Dendritic cell treated with granulocyte-macrophage colony-stimulating factor and Interleukin-4, amounts not matched to agents 40 ng/mL and 50 ng/mL, for 4 days (primary cell): ENCODE results near the gene C2orf76.

Experiments
- H3K27ac Mint-ChIP-seq: one replicate; pipeline ENCODE4 v1.8.0; 2022; ENCODE audit warnings: mild to moderate bottlenecking, mixed read lengths
- H3K27me3 Mint-ChIP-seq: one replicate; pipeline ENCODE4 v1.8.0; 2022; ENCODE audit warnings: mild to moderate bottlenecking, mixed read lengths
- H3K36me3 Mint-ChIP-seq: one replicate; pipeline ENCODE4 v1.8.0; 2022; ENCODE audit warnings: low read depth, mixed read lengths
- H3K4me1 Mint-ChIP-seq: one replicate; pipeline ENCODE4 v1.8.0; 2022; ENCODE audit warnings: low read depth, mixed read lengths
- H3K4me3 Mint-ChIP-seq: one replicate; pipeline ENCODE4 v1.8.0; 2022; ENCODE audit warnings: mild to moderate bottlenecking, moderate library complexity, mixed read lengths
- H3K9me3 Mint-ChIP-seq: one replicate; pipeline ENCODE4 v1.8.0; 2022; ENCODE audit warnings: mixed read lengths
- intact Hi-C: fragments of 100-400 bp; cut with micrococcal nuclease; formaldehyde crosslinking; loops from one replicate; pipeline ENCODE4 v1.15.0; 2022

Gene C2orf76

DNA sequence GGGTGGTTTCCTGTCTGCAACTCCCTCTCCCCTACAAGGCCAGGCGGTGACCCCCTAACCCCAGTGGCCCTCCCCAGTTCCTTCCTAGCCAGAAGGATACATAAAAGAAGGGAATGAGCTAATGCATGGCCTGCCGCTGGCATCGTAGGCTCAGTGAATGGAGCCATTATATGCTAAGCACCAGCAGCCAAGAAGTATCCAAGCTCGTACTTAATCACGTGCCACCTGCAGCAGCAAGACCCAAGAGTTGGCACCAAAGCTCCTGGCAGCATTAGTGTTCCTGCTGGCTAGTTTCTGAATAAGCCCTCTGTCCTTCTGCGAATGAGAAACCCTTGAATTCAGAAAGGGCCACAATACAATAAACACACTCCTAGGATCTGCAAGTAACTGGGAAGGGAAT is 4.5 kb upstream of the C2orf76 start:
- Mint-ChIP-seq H3K4me3 (no peak overlapping the region), H3K9me3 (peaks cover 13% of the 10 kb centered on the region), H3K4me1 (peaks cover 44% of the 10 kb centered on the region), H3K36me3 (peaks cover 91% of the 10 kb centered on the region), H3K27ac (no peak overlapping the region), H3K27me3 (no peaks in the 10 kb centered on the region)
- intact Hi-C loops, result no loop called here

- Mint-ChIP-seq H3K9me3 (peaks cover 13% of the 10 kb centered on the region), H3K4me1 (peaks cover 57% of the 10 kb centered on the region), H3K36me3 (peaks cover 89% of the 10 kb centered on the region), H3K4me3 (no peak overlapping the region), H3K27ac (no peak overlapping the region), H3K27me3 (no peaks in the 10 kb centered on the region)
- intact Hi-C loops, result no loop called here
Observed at GRCh38 chr2:119369845-119370244, 3.2 kb upstream of the C2orf76 start.

- Mint-ChIP-seq H3K9me3 (no peaks in the 10 kb centered on the region), H3K4me1 (peaks cover 56% of the 10 kb centered on the region), H3K27me3 (no peaks in the 10 kb centered on the region), H3K4me3 (peak overlapping the region; percentile 99), H3K36me3 (peaks cover 67% of the 10 kb centered on the region), H3K27ac (peak overlapping the region; percentile 98)
- intact Hi-C loops, result no loop called here
Observed at GRCh38 chr2:119367472-119368099, 952 bp upstream of the C2orf76 start.

- Mint-ChIP-seq H3K4me3 (peak overlapping the region; percentile 99), H3K9me3 (no peaks in the 10 kb centered on the region), H3K27ac (peak overlapping the region; percentile 98), H3K36me3 (peaks cover 53% of the 10 kb centered on the region), H3K4me1 (peaks cover 64% of the 10 kb centered on the region), H3K27me3 (no peaks in the 10 kb centered on the region)
- intact Hi-C loops, result no loop called here
Observed at GRCh38 chr2:119366161-119366648, 429 bp downstream of the C2orf76 start.

DNA sequence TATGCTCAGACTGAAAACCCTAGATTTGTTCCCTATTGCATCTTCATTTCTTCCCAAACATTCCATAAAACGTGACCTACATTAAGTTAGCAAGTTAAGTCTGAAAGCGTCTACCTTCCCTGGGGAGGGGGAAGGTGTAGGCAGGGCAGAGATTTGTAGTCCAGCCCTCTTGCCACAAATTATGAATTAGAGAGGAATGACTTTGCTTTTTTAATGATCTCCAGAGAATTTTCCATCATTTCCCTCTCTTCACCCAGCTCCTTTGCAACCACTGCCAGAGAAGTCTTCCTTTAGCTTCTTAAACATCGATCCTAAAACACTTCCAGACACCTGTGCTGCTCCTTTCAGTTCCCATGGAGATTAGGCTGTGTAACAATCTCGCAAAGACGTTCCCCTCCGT is 1.2 kb downstream of the C2orf76 start:
- peaks cover 45% of the 10 kb centered on the region for H3K36me3 Mint-ChIP-seq

GRCh38 chr2:119364798-119365197 is 1.8 kb downstream of the C2orf76 start:
- peaks cover 60% of the 10 kb centered on the region for H3K4me1 Mint-ChIP-seq
- H3K36me3 Mint-ChIP-seq, result peaks cover 39% of the 10 kb centered on the region
- H3K4me3 Mint-ChIP-seq, result no peak overlapping the region
- intact Hi-C loops, result no loop called here
- H3K27me3 Mint-ChIP-seq, result no peaks in the 10 kb centered on the region
- no peaks in the 10 kb centered on the region for H3K9me3 Mint-ChIP-seq
- no peak overlapping the region for H3K27ac Mint-ChIP-seq

More for the DNA sequence above, 1.2 kb downstream of the C2orf76 start:
- peak overlapping the region; percentile 98 for H3K27ac Mint-ChIP-seq
- peak overlapping the region; percentile 99 for H3K4me3 Mint-ChIP-seq
- H3K4me1 Mint-ChIP-seq, result peaks cover 64% of the 10 kb centered on the region
- no peaks in the 10 kb centered on the region for H3K9me3 Mint-ChIP-seq
- intact Hi-C loops, result no loop called here
- H3K27me3 Mint-ChIP-seq, result no peaks in the 10 kb centered on the region

DNA sequence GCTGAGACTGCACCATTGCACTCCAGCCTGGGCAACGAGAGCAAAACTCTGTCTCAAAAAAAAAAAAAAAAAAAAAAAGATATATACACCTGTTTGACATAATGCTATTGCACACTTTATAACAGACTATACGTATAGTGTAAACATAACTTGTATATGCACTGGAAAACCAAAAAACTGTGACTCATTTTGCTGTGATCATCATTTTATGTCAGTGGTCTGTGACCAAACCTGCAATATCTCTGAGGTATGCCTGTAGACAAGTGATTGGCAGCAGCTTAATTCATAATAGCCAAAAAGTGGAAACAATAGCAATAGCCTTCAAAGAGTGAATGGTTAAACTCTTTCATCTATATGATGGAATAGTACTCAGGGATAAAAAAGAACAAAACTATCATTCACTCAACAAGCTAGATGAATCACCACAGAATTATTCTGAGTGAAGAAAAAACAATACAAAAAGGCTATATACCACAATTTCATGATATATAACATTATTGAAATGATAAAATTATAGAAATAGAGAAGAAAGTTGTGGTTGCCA is 6.1 kb downstream of the C2orf76 start:
- Mint-ChIP-seq H3K4me3 (no peak overlapping the region), H3K4me1 (peaks cover 40% of the 10 kb centered on the region), H3K9me3 (no peaks in the 10 kb centered on the region), H3K36me3 (no peaks in the 10 kb centered on the region), H3K27me3 (no peaks in the 10 kb centered on the region), H3K27ac (no peak overlapping the region)
- intact Hi-C loops, result no loop called here

DNA sequence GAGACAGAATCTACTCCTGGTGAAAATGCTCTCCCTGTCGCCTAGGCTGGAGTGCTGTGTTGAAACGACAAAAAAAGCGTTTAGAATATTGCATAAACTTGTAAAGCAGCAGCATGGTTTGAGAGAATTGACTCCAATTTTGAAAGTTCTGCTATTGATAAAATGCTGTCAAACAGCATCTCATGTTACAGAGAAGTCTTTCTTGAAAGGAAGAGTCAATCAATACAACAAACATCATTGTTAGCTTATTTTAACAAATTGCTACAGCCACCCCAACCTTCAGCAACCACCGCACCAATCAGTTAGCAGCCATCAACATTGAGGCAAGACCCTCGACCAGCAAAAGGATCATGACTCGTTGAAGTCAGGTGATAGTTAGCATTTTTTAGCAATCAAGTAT is 6.9 kb downstream of the C2orf76 start:
- Mint-ChIP-seq H3K4me3 (no peak overlapping the region), H3K36me3 (no peaks in the 10 kb centered on the region), H3K4me1 (peaks cover 34% of the 10 kb centered on the region), H3K27me3 (no peaks in the 10 kb centered on the region), H3K9me3 (no peaks in the 10 kb centered on the region), H3K27ac (no peak overlapping the region)
- intact Hi-C loops, result no loop called here

- no peaks in the 10 kb centered on the region for H3K9me3 Mint-ChIP-seq
- no peaks in the 10 kb centered on the region for H3K27me3 Mint-ChIP-seq
- no peak overlapping the region for H3K27ac Mint-ChIP-seq
- H3K36me3 Mint-ChIP-seq, result no peaks in the 10 kb centered on the region
- no peak overlapping the region for H3K4me3 Mint-ChIP-seq
- intact Hi-C loops, result no loop called here
- peaks cover 13% of the 10 kb centered on the region for H3K4me1 Mint-ChIP-seq
Observed at GRCh38 chr2:119354860-119355259, 11.8 kb downstream of the C2orf76 start.

DNA sequence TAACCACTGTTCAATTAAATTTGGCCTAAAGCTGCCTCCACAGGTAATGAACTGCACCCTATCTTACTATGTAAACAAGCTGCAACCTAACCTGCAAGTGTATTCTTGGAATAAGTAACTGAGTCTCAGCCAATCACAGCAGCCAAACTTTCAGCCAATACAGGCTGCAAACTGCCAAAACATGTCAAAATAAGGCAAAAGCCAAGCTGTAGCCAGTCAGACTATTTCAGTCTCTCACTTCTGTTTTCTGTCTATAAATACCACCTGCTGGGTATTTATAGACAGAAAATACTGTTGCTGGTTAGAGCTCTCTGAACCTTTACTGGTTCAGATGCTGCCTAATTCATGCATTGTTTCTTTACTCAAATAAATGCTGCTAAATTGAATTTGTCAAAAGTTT is 14.3 kb downstream of the C2orf76 start:
- Mint-ChIP-seq H3K27me3 (no peaks in the 10 kb centered on the region), H3K4me1 (peaks cover 13% of the 10 kb centered on the region), H3K9me3 (no peaks in the 10 kb centered on the region), H3K36me3 (no peaks in the 10 kb centered on the region), H3K4me3 (no peak overlapping the region), H3K27ac (no peak overlapping the region)
- intact Hi-C loops, result no loop called here

DNA sequence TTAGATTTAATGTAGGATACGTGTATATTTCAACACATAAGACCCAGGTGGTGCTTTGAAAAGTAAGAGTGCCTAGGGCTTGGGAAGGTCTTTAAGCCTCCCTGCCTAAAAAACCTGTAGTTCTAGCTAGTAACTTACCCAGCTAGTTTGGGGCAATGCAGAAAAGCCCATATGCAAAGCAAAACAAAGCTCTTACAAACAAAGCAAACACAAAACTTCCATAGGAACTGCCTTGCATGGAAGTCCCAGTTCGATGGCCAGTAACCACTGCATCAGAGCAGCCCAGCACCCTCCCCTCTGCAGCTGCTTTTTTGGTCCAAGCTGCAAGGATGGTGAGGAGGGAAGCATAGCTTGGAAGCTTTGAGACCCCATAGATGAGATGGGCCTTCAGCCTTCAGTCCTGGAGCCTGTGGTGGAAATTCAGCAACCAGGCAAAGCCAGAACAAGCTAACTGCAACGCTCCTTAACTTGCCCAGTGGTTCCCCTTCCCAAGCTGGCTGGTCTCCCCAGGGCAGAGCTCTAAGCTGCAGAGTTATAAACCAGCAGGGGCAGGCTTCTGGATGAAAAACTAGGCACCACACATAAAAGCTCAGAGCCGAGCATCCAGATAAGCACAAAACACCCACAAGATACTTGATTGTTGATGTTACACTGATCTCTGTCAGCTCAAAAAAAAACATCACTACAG is 16.2 kb downstream of the C2orf76 start:
- intact Hi-C loops, result no loop called here
- Mint-ChIP-seq H3K4me3 (no peak overlapping the region), H3K27me3 (no peaks in the 10 kb centered on the region), H3K4me1 (peaks cover under 1% of the 10 kb centered on the region), H3K27ac (no peak overlapping the region), H3K9me3 (no peaks in the 10 kb centered on the region), H3K36me3 (no peaks in the 10 kb centered on the region)

- no peaks in the 10 kb centered on the region for H3K27me3 Mint-ChIP-seq
- H3K4me1 Mint-ChIP-seq, result no peaks in the 10 kb centered on the region
- intact Hi-C loops, result no loop called here
- H3K4me3 Mint-ChIP-seq, result no peak overlapping the region
- no peaks in the 10 kb centered on the region for H3K9me3 Mint-ChIP-seq
- no peaks in the 10 kb centered on the region for H3K36me3 Mint-ChIP-seq
- no peak overlapping the region for H3K27ac Mint-ChIP-seq
Observed at GRCh38 chr2:119349289-119349688, 17.3 kb downstream of the C2orf76 start.

- no peaks in the 10 kb centered on the region for H3K9me3 Mint-ChIP-seq
- no peaks in the 10 kb centered on the region for H3K27me3 Mint-ChIP-seq
- peaks cover 21% of the 10 kb centered on the region for H3K4me1 Mint-ChIP-seq
- no peak overlapping the region for H3K27ac Mint-ChIP-seq
- H3K4me3 Mint-ChIP-seq, result no peak overlapping the region
- peaks cover 2% of the 10 kb centered on the region for H3K36me3 Mint-ChIP-seq
- intact Hi-C loops, result no loop called here
Observed at GRCh38 chr2:119341684-119342083, 24.9 kb downstream of the C2orf76 start.

GRCh38 chr2:119339562-119339923 is 27.1 kb downstream of the C2orf76 start:
- H3K27me3 Mint-ChIP-seq, result no peaks in the 10 kb centered on the region
- peaks cover 11% of the 10 kb centered on the region for H3K36me3 Mint-ChIP-seq
- H3K27ac Mint-ChIP-seq, result peak overlapping the region; percentile 58
- H3K9me3 Mint-ChIP-seq, result no peaks in the 10 kb centered on the region
- intact Hi-C loops, result loop anchor here (5.0 kb wide), 1 partner anchor 807 kb away; no protein-coding TSS in a partner anchor
- peaks cover 21% of the 10 kb centered on the region for H3K4me1 Mint-ChIP-seq
- no peak overlapping the region for H3K4me3 Mint-ChIP-seq
